ENCODE measurements around the gene AHSA1. TPM values are rescaled to one million over a fixed set of nuclear protein-coding genes. Genes with fewer than 3 reads are reported as not detected.

Gene AHSA1
- total RNA-seq (2014; rRNA removed; shearing (Covaris generic)) (175 and 177 TPM in 2 replicates), polyA plus RNA-seq (2016; fragmentation: Nextera tagmentation; extraction: Ambion mirVana) (213 TPM in 2 replicates)
- long read RNA-seq, transcript AHSA1-205 (9 exons, 1,048 nt): minor isoform, 6 of 95 reads
- long read RNA-seq, transcript AHSA1-201 (9 exons, 1,402 nt): major isoform, 79 of 95 reads
- long read RNA-seq, partial matches to known transcripts: 1 of 95 reads
- long read RNA-seq, other reads (novel, unspliced or antisense): 9 of 95 reads

DNA sequence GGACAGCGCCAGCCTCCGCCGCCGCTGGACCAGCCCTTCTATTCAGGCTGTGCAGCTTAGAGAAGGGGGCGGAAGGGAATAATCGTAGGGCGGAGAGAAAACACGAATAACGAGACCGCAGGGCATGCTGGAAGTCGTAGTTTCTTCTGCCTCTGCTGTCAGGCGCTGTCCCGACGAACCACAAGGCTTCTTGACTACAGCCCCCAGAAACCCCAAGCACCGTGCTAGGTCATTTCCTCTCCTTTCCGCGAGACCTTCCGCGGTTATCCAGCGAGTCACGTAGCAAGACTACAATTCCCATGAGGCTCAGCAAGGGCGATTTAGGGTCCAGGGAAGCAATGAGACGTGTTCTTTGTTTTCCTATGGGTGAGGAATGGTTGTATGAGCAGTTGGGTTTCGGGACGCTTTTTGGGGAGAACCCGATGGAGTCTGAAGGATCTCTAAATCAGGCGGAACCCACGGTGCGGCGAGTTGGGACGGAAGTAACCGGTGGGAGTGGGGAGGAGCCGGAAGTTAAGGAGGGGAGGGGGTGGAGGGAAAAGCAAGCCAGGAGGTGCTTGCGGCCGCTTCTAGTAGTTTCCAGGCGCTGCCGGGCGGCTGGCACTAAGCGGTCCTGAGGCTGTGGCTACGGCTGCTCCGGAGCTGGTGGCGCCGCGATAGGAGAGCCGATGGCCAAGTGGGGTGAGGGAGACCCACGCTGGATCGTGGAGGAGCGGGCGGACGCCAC lies at the start of gene AHSA1, which contains the start of gene VIPAS39:
AHSA1 (plus strand) TSS at position 572 of the 727 bp plus-strand sequence; CDS start at position 669, 97 bp downstream.
VIPAS39 (minus strand) TSS at position 80 of the 727 bp plus-strand sequence. CDS start 3,499 bp downstream, outside the sequence.
- peaks cover 12% of the 10 kb centered on the region for H3K27me3 Mint-ChIP-seq (ENCODE audit: insufficient read depth, low read depth, poor library complexity)
- peak within 1 kb of the TSS; percentile 100 for H3K27ac Mint-ChIP-seq
- Histone ChIP-seq H3K4me1 (ENCODE audit: insufficient read depth) (peaks cover 5% of the 10 kb centered on the region), H3K4me3 (peak within 1 kb of the TSS; percentile 80), H3K79me2 (replicated peaks; ENCODE audit: insufficient read depth) (peaks cover 49% of the 10 kb centered on the region), H3K9me2 (ENCODE audit: insufficient read depth) (no peaks in the 10 kb centered on the region), H2AFZ (peak within 1 kb of the TSS; percentile 90), H3K27ac (ENCODE audit: low read depth) (peak within 1 kb of the TSS; percentile 91), H3K4me2 (peak within 1 kb of the TSS; percentile 90), H3K36me3 (ENCODE audit: insufficient read depth) (peaks cover 32% of the 10 kb centered on the region), H3K27me3 (ENCODE audit: insufficient read depth) (no peaks in the 10 kb centered on the region), H4K20me1 (replicated peaks; ENCODE audit: insufficient read depth) (peaks cover 24% of the 10 kb centered on the region), H3F3A (replicated peaks; ENCODE audit: low read depth) (no peaks in the 10 kb centered on the region)
- peak; percentile 92 for ATAC-seq
- no peaks in the 10 kb centered on the region; the same call in 2 of the 3 replicates for H3K9me3 Mint-ChIP-seq
- H3K4me3 Mint-ChIP-seq: peak within 1 kb of the TSS; percentile 99
- H3K4me1 Mint-ChIP-seq: peaks cover 18% of the 10 kb centered on the region
- TF ChIP-seq, protein P1, sequence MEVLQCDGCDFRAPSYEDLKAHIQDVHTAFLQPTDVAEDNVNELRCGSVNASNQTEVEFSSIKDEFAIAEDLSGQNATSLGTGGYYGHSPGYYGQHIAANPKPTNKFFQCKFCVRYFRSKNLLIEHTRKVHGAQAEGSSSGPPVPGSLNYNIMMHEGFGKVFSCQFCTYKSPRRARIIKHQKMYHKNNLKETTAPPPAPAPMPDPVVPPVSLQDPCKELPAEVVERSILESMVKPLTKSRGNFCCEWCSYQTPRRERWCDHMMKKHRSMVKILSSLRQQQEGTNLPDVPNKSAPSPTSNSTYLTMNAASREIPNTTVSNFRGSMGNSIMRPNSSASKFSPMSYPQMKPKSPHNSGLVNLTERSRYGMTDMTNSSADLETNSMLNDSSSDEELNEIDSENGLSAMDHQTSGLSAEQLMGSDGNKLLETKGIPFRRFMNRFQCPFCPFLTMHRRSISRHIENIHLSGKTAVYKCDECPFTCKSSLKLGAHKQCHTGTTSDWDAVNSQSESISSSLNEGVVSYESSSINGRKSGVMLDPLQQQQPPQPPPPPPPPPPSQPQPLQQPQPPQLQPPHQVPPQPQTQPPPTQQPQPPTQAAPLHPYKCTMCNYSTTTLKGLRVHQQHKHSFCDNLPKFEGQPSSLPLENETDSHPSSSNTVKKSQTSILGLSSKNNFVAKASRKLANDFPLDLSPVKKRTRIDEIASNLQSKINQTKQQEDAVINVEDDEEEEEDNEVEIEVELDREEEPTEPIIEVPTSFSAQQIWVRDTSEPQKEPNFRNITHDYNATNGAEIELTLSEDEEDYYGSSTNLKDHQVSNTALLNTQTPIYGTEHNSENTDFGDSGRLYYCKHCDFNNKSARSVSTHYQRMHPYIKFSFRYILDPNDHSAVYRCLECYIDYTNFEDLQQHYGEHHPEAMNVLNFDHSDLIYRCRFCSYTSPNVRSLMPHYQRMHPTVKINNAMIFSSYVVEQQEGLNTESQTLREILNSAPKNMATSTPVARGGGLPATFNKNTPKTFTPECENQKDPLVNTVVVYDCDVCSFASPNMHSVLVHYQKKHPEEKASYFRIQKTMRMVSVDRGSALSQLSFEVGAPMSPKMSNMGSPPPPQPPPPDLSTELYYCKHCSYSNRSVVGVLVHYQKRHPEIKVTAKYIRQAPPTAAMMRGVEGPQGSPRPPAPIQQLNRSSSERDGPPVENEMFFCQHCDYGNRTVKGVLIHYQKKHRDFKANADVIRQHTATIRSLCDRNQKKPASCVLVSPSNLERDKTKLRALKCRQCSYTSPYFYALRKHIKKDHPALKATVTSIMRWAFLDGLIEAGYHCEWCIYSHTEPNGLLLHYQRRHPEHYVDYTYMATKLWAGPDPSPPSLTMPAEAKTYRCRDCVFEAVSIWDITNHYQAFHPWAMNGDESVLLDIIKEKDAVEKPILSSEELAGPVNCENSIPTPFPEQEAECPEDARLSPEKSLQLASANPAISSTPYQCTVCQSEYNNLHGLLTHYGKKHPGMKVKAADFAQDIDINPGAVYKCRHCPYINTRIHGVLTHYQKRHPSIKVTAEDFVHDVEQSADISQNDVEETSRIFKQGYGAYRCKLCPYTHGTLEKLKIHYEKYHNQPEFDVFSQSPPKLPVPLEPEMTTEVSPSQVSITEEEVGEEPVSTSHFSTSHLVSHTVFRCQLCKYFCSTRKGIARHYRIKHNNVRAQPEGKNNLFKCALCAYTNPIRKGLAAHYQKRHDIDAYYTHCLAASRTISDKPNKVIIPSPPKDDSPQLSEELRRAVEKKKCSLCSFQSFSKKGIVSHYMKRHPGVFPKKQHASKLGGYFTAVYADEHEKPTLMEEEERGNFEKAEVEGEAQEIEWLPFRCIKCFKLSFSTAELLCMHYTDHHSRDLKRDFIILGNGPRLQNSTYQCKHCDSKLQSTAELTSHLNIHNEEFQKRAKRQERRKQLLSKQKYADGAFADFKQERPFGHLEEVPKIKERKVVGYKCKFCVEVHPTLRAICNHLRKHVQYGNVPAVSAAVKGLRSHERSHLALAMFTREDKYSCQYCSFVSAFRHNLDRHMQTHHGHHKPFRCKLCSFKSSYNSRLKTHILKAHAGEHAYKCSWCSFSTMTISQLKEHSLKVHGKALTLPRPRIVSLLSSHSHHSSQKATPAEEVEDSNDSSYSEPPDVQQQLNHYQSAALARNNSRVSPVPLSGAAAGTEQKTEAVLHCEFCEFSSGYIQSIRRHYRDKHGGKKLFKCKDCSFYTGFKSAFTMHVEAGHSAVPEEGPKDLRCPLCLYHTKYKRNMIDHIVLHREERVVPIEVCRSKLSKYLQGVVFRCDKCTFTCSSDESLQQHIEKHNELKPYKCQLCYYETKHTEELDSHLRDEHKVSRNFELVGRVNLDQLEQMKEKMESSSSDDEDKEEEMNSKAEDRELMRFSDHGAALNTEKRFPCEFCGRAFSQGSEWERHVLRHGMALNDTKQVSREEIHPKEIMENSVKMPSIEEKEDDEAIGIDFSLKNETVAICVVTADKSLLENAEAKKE (CRISPR knock-in tag; IDR thresholded peaks at IDR 0.05): no peak
- peak; percentile 94 for TF ChIP-seq POLR2AphosphoS5 (IDR thresholded peaks at IDR 0.05; ENCODE audit: low read depth)
- TF ChIP-seq, protein P2, sequence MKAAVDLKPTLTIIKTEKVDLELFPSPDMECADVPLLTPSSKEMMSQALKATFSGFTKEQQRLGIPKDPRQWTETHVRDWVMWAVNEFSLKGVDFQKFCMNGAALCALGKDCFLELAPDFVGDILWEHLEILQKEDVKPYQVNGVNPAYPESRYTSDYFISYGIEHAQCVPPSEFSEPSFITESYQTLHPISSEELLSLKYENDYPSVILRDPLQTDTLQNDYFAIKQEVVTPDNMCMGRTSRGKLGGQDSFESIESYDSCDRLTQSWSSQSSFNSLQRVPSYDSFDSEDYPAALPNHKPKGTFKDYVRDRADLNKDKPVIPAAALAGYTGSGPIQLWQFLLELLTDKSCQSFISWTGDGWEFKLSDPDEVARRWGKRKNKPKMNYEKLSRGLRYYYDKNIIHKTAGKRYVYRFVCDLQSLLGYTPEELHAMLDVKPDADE (IDR thresholded peaks at IDR 0.05): peak; percentile 99
- TF ChIP-seq CREB1 (CRISPR knock-in tag; IDR thresholded peaks at IDR 0.05; ENCODE audit: low read depth): peak; percentile 88
- TF ChIP-seq, protein P3, sequence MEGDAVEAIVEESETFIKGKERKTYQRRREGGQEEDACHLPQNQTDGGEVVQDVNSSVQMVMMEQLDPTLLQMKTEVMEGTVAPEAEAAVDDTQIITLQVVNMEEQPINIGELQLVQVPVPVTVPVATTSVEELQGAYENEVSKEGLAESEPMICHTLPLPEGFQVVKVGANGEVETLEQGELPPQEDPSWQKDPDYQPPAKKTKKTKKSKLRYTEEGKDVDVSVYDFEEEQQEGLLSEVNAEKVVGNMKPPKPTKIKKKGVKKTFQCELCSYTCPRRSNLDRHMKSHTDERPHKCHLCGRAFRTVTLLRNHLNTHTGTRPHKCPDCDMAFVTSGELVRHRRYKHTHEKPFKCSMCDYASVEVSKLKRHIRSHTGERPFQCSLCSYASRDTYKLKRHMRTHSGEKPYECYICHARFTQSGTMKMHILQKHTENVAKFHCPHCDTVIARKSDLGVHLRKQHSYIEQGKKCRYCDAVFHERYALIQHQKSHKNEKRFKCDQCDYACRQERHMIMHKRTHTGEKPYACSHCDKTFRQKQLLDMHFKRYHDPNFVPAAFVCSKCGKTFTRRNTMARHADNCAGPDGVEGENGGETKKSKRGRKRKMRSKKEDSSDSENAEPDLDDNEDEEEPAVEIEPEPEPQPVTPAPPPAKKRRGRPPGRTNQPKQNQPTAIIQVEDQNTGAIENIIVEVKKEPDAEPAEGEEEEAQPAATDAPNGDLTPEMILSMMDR (conservative IDR thresholded peaks at IDR 0.05; ENCODE audit: low read depth in 2 of 2): no peak
- peak; percentile 14; the same call in 1 of the 2 replicates for TF ChIP-seq NANOG (IDR thresholded peaks at IDR 0.05; ENCODE audit: borderline replicate concordance)
- peak; percentile 100 for DNase-seq (ENCODE audit: low spot score)
- peaks cover 38% of the 10 kb centered on the region for H3K36me3 Mint-ChIP-seq (ENCODE audit: low read depth)
